GM18951 (cell line): ENCODE data around the gene ATRNL1.
"Not testable (repeated sequence)": the region's sequence is repeated elsewhere in the genome, so short reads cannot be mapped to it uniquely, and the experiment has no call there.

Source experiments
- POLR2A ChIP-seq: IDR thresholded peaks from 4 replicates; pipeline ENCODE4 v1.6.1; 2011; ENCODE audit warnings: mild to moderate bottlenecking; ENCODE audit not compliant: insufficient read length, insufficient read depth; ENCODE audit errors: extremely low read depth
- in situ Hi-C: fragments of 300-500 bp; cut with MboI; formaldehyde crosslinking; loops from one replicate; pipeline ENCODE4 v1.12.0; 2022; ENCODE audit warnings: low sequenced_read_pairs, mixed read lengths, inconsistent platforms; ENCODE audit not compliant: unreplicated experiment

The ATRNL1 gene

DNA sequence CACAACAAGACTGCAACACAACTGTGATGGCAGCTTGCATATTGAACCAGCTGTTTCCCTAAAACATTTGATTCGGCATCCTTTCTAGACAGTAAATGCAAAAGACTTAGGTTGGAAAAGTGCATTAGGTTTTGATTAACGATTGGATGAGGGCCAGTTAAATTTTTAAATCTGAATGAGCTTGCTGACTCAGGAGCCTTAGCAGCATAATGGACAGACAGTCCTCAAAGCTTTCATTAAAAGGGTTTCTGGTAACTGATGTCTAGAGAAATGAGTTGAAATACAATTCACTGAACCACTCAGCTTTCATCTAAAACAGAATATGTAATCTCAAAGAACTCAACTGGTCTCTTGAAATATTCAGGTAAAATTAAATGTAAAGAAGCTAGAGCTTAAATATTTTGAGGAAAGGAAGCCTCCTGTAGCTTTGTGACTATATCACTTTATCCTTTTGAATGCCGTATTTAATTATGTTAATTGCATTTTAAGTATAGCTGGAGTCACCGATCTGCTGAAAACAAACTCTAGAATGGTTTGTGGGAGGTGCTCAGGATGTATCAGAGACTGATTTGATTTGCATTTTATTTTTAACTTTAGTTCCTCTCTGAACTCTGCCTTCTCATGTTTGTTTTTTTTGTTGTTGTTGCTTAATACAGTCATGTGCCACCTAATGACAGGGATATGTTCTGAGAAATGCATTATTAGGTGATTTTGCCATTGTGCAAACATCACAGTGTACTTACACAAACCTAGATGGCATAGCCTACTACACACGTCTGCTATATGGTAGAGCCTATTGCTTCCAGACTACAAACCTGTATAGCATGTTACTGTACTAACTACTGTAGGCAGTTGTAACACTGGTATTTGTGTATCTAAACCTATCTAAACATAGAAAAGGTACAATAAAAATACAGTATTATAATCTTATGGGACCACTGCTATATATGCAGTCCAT is 29.2 kb upstream of the ATRNL1 start:
- in situ Hi-C loops = no loop called here

DNA sequence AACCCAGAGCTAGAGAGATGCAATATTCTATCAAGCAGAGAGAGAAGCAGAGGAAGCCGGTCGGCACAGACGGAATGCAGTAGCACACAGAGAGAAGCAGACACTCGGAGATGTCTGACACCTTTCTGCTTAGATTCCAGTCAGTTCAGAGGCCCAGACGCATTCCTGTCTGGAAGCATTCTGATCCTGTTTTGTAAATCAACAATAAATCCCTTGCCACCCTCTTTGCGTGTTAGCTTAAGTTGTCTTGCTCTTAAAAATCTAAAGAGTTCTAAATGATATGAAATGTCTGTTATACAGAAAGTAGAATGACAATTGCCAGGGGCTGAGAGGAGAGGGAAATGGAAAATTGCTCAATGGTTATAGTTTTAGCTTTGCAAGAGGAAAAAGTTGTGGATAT is 27.4 kb upstream of the ATRNL1 start:
- in situ Hi-C loops = no loop called here
- TF ChIP-seq POLR2A = no peak

More for the DNA sequence above, 29.2 kb upstream of the ATRNL1 start:
- no peak for TF ChIP-seq POLR2A

DNA sequence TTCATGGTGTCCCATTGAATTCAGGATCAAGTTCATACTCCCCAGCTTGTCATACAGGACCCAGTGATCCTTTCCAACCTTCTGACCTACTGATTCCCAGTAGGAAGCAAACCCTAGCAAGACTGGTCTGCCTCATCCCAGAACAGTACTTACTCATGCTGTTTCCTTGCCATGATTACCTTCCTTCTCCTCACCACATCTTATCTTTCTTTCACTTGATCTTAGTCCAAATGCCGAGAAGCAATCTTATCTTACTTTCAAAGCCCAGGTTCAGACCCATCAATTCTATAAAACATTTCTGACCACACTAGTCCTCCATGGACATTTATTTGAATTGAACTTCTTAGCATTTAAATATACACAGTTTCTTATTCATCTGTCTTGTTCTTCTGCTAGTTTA is 26.6 kb upstream of the ATRNL1 start:
- TF ChIP-seq POLR2A = no peak
- in situ Hi-C loops = no loop called here

DNA sequence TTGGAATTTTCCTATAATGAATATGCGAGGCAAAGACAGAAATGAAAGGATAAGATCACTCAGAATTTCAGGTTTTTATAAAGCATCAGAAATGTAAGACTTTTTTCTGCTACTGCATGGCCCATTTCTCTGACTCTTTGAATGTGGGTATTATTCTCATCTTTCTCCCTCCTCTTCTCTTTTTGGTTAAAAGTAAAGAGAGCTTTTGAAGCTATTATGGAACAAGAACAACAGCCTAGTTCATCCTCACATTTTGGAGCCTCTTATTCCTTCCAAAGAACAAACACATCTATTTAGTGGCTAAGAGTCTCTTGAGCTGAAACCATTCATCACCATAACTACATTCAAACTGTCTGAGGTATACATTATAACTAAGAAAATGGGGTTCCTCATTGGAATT is 19.4 kb upstream of the ATRNL1 start:
- in situ Hi-C loops = no loop called here
- no peak for TF ChIP-seq POLR2A

DNA sequence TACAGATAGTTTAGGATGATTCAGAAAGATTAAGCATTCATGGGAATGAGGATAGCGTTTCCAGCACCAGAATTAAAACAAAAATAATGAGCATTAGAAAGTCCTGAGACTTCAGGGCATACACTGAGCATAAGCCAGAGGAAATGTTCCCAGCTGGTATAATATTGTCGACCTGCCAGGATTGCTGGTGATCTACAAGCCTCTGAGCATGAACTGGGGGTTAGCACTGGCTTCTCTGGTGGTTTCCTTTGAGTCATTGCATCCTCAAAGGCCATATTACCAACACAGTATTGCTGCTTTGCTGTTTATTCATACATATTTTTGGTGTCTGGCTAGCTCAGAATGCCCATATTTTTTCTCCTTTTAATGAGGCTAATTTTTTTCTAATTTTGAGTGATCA is 10.7 kb upstream of the ATRNL1 start:
- TF ChIP-seq POLR2A = no peak
- in situ Hi-C loops = no loop called here

DNA sequence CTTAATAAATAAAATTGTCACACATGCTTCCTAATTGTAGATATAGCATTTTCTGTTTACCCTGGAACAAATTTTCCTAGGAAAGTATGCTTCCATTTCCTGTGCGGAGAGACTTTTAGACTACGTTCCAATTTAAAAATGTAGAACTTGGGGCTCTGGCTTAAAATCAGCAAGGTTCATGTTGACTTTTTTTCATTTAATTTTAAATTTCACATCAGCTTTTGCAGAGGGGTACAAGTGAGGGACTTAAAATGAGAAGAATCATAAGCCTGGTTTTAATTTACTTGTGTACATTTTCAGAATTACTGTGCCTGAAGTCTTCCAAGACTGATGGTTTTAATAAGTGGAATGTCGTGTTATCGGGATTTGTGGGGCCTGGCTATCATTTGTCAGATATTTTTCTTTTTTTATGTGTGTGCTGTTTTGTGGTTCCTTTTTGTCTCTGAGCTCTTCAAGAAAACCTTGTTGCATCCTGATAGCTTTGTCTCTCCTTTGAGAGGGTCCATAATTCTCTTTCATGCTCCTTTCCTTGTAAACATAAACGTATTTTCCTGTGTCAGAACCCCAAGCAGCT is 8.8 kb upstream of the ATRNL1 start:
- no peak for TF ChIP-seq POLR2A
- in situ Hi-C loops = no loop called here

DNA sequence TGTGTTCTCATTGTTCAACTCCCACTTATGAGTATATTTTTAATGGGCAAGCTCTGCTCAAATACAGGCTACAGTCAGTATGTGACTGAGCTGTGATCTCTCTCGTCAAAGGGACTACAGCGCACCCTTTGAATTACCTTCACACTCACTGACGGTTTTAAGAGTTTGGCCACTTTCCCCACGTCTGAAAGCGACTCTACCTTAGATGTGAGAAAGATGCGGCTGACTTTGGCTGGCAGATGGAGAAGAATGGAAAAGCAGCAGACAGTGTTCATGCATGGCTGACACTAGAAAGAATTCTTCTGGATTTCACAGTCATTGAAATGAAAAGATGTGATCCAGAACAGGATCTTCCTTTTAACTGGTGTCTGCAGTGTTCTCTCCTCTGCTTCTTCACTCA is 2.0 kb upstream of the ATRNL1 start:
- in situ Hi-C loops = no loop called here
- no peak for TF ChIP-seq POLR2A

DNA sequence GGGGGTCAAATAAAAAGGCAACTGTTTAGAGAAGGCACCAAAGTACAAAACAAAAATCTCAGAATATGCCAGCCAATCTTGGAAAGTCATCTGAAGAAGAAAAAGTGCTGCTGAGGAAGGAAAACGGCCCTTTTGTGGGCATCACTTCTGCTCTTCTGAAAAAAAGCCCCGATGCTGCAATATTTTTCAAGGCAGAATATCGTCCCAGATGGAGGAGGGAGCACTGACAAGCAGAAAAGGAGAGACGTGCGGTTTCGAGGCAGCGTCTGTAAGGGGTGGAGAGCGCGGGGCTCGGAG is 959 bp upstream of the ATRNL1 start:
- in situ Hi-C loops = no loop called here
- no peak for TF ChIP-seq POLR2A

DNA sequence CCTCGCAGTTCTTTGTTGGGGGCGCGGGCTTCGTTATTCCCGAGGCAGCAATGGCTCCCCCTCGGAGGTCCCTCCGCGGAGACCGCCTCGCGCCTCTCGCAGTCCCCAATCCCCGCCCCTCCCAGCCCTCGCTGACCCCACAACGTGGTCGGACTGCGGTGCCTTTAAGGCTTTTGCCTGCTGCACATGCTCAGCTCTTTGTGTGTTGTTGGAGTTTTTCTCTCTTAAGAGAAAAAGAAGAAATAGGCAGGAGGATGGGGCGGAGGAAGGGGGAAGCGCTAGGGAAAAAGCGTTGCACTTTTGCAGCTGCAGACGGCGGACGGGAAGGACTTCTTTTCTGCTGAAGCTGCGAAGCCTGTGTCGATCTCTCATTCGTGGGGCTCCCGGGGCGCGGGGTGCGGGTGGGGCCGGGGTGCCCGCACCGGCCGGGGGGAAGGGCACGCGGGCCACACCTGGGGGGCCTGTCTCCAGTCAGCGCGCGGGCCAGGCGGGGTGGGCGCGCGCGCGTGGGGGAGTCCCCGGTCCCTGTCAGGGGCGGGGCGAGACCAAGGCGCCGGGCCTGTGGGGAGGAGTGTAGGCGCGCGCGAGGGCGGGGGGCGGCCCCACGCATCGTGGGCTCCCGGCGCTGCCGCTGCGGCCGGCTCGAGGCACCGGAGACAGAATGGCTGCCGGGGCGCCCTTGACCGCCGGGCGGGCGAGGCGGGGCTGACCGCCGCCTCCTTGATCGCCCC is 445 bp upstream of the ATRNL1 start:
- in situ Hi-C loops = no loop called here
- TF ChIP-seq POLR2A = no peak

DNA sequence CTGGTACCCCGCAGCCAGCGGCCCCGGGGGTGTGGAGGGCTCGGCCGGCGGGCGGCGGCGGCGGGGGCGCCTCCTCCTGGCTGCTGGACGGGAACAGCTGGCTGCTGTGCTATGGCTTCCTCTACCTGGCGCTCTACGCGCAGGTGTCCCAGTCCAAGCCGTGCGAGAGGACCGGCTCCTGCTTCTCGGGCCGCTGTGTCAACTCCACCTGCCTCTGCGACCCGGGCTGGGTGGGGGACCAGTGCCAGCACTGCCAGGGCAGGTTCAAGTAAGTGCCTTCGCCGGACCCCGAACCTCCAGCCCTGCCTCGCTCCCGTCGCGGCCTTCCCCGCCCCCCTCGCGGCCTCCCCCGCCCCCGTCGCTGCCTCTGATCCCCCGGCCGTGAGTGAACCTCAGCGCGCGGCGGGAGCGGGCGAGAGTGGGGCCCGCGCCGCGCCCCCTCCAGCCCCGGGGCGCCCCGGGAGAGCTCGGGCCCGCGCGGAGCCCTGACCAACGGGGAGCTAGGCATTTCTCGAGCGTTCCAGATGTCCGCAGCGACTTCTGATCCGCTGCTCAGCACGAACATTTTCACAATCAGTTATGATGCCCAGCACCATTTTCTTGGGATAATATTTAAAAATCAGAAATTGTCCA is 727 bp downstream of the ATRNL1 start:
- in situ Hi-C loops = no loop called here
- no peak for TF ChIP-seq POLR2A

DNA sequence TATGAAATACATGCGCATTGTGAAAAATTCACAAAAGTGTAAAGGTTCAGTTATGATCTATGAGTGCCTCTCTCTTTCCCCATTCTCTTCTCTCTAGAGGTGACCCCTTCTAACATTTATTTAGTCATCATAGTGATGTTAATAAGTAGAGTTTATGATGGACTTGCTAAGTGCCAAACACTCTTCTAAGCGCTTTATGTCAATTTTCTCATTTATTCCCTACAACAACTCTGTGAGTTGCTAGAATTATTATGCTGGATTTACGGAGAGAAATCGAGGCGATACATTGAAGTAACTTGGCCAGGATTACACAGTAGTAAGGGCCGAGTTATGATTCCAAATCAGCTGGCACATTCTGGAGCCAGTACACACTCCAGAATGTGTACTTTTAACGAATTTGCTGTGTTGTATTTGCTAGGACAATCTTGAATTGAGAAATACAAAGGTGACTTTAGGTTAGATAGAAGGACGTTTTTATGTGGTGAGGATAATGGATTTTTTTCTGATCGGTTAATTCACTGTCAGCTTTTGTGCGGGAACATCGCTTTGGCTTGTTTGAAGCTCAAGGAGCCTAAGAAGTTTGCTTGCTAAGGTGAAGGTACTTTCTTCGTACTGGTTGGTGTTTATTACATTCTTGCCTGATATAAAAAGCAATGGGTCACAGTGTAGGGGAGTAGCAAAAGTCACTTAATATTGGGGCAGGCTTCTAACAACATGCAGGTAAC is 1.4 kb downstream of the ATRNL1 start:
- in situ Hi-C loops = no loop called here
- TF ChIP-seq POLR2A = no peak

DNA sequence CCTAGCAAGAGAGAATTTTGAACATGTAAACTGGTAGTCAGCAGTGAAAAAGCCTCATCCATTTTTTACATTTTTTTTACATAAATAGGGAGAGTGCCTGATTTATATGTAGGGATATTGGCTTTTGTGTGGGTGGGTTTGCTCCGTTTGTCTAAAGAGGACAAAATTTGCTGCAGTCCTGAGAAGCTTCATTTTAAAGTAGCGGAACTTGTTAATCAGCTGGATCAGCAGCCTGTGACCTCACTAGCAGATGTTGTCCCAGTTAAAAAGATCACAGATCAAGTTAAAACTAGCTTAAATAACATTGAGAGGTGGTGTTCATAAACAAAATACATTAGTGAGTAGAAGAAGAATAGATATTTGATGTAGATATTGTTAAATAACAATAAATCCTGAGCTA is 2.6 kb downstream of the ATRNL1 start:
- in situ Hi-C loops = no loop called here

DNA sequence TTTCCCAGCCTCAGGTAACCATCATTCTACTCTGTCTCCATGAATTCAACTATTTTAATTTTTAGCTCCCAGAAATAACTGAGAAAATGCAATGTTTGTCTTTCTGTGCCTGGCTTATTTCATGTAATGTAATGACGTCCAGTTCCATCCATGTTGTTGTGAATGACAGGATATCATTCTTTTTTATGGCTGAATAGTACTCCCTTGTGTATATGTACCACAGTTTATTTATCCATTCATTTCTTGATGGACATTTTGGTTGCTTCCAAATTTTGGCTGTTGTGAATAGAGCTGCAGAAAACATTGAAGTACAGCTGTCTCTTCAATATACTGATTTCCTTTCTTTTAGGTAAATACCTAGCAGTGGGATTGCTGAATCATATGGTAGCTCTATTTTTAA is 10.5 kb downstream of the ATRNL1 start:
- no peak for TF ChIP-seq POLR2A
- in situ Hi-C loops = no loop called here

More for the DNA sequence above, 2.6 kb downstream of the ATRNL1 start:
- TF ChIP-seq POLR2A = no peak

DNA sequence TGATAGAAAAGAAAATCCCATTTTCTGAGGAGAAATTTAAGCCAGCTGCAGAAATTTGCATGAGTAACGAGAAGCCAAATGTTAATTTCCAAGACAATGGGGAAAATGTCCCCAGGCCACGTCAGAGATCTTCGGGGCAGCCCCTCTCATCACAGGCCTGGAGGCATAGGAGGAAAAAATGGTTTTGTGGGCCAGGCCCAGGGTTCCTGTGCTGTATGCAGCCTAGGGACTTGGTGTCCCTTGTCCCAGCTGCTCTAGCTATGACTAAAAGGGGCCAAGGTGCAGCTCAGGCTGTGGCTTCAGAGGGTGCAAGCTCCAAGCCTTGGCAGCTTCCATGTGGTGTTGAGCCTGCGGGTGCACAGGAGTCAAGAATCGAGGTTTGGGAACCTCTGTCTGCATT is 12.2 kb downstream of the ATRNL1 start:
- in situ Hi-C loops = not testable (repeated sequence)
